ENCODE results near the gene ZNF606. TPM values are rescaled to one million over a fixed set of nuclear protein-coding genes. Genes with fewer than 3 reads are reported as not detected.

Gene ZNF606
- total RNA-seq, 1 donor from 2014 or later: 48.7 TPM

DNA sequence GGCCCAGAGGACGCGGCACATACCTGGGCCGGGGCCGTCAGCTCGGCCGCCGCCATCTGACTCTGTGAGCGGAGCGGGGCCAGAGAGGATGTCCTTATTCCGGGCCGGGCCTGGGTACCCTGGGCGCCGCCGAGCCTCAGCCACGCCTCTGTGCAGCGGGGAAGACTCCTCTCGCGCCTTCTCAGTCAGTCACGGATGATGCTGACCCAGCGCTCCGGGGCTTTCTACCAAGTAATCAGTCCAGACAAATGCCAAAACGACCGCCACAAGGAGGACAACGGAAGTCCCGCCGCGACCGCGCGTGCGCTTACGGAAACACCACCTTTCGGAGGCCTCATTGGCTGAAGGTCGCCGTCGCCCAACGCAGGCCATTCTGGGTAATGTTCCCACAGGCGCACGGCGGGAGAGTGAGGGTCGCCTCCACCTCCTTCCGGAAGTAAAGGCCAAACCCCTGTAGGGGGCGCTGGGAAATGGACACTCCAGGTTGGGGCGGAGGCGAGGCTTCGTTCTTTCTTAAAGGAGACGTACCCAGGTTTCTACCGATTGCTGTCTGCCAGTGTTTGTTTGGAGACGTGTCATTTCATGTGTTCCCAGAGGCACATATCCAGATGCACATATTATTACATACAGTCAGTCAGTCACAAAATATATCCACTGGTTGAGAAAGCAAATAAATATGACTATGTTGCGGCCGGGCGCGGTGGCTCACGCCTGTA is 55.0 kb downstream of the ZNF606 start, which contains the start of gene ZNF256:
TSS of gene ZNF256 (minus strand) at position 288 of the 716 bp plus-strand sequence. CDS start at position 56, 232 bp downstream.
- peak; percentile 99 for DNase-seq (ENCODE audit: low spot score)
- H3K27ac ChIP-seq: no peak within 1 kb of the TSS
- peak within 1 kb of the TSS; percentile 98 for H2AFZ ChIP-seq (replicated peaks)
- peak within 1 kb of the TSS; percentile 98 for H3K4me3 ChIP-seq
- H3K9me3 ChIP-seq (ENCODE audit: low read depth): no peaks in the 10 kb centered on the region
- Mint-ChIP-seq H3K4me1 (peaks cover 8% of the 10 kb centered on the region), H3K9me3 (peaks cover 68% of the 10 kb centered on the region), H3K4me3 (peak within 1 kb of the TSS; percentile 96), H3K27me3 (ENCODE audit: insufficient read depth, low read depth) (peaks cover 6% of the 10 kb centered on the region), H3K36me3 (peaks cover 41% of the 10 kb centered on the region), H3K27ac (peak within 1 kb of the TSS; percentile 90)
- H4K20me1 ChIP-seq (ENCODE audit: low read depth): no peaks in the 10 kb centered on the region
- H3K4me2 ChIP-seq: peak within 1 kb of the TSS; percentile 83
- no peaks in the 10 kb centered on the region for H3K27me3 ChIP-seq
- peaks cover 50% of the 10 kb centered on the region for H3K79me2 ChIP-seq (ENCODE audit: low read depth)
- peaks cover 10% of the 10 kb centered on the region for H3K4me1 ChIP-seq
- no peak for TF ChIP-seq EZH2phosphoT487 (IDR thresholded peaks at IDR 0.05)
- TF ChIP-seq, protein P1, sequence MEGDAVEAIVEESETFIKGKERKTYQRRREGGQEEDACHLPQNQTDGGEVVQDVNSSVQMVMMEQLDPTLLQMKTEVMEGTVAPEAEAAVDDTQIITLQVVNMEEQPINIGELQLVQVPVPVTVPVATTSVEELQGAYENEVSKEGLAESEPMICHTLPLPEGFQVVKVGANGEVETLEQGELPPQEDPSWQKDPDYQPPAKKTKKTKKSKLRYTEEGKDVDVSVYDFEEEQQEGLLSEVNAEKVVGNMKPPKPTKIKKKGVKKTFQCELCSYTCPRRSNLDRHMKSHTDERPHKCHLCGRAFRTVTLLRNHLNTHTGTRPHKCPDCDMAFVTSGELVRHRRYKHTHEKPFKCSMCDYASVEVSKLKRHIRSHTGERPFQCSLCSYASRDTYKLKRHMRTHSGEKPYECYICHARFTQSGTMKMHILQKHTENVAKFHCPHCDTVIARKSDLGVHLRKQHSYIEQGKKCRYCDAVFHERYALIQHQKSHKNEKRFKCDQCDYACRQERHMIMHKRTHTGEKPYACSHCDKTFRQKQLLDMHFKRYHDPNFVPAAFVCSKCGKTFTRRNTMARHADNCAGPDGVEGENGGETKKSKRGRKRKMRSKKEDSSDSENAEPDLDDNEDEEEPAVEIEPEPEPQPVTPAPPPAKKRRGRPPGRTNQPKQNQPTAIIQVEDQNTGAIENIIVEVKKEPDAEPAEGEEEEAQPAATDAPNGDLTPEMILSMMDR (IDR thresholded peaks at IDR 0.05): peak; percentile 70
- TF ChIP-seq EZH2 (IDR thresholded peaks at IDR 0.05): no peak
- no peaks in the 10 kb centered on the region for H3K36me3 ChIP-seq
- H3K9ac ChIP-seq: peak within 1 kb of the TSS; percentile 92
- no peaks in the 10 kb centered on the region for H3F3A ChIP-seq (ENCODE audit: low read depth)

DNA sequence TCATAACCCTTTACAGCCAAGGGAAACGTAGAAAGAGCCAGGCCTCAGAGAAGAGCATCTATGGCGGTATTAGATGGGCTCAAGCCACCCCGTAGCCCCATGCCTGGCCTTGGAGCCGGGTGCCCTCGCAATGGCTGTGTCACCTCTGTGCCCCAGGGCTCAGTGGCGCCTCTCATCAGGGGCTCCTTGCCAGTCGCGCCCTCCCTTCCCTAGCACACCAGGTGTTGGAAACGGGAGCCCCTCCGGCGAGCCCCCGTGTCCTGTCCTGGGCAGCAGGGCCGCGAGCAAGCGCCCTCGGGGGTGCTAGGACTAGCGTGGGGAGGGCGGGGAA is 55.6 kb downstream of the ZNF606 start:
- peaks cover 73% of the 10 kb centered on the region for H3K9me3 Mint-ChIP-seq
- Histone ChIP-seq H3K9ac (peak overlapping the region; percentile 92), H4K20me1 (ENCODE audit: low read depth) (no peaks in the 10 kb centered on the region), H3F3A (ENCODE audit: low read depth) (no peaks in the 10 kb centered on the region), H3K9me3 (ENCODE audit: low read depth) (no peaks in the 10 kb centered on the region), H3K4me2 (peak overlapping the region; percentile 83), H2AFZ (replicated peaks) (peak overlapping the region; percentile 98), H3K27ac (no peak overlapping the region), H3K36me3 (peaks cover 3% of the 10 kb centered on the region), H3K4me1 (peaks cover 10% of the 10 kb centered on the region), H3K27me3 (no peaks in the 10 kb centered on the region), H3K4me3 (peak overlapping the region; percentile 98), H3K79me2 (ENCODE audit: low read depth) (peaks cover 52% of the 10 kb centered on the region)
- no peak for DNase-seq (ENCODE audit: low spot score)
- no peak for TF ChIP-seq EZH2phosphoT487 (IDR thresholded peaks at IDR 0.05)
- peak overlapping the region; percentile 96 for H3K4me3 Mint-ChIP-seq
- no peak overlapping the region for H3K27ac Mint-ChIP-seq
- H3K27me3 Mint-ChIP-seq (ENCODE audit: insufficient read depth, low read depth): peaks cover 6% of the 10 kb centered on the region
- peaks cover 46% of the 10 kb centered on the region for H3K36me3 Mint-ChIP-seq
- H3K4me1 Mint-ChIP-seq: peaks cover 8% of the 10 kb centered on the region

DNA sequence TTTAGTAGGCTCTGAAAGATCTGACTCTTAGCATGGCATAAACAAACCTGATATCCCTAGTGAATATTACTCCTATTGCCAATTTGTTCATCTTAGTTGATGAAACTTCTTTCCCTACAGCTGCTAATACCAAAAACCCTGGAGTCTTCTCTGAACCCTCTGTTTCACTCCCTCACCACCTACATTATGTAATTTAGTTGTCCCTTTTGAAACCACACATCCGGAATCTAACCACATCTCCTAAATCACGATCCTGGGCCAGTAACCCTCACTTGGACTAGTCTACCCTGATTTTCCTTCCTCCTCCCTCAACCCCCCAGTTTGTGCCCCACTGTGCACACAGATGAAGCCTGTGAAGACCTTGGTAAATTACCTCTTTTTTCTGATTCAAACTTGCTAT is 56.3 kb downstream of the ZNF606 start:
- no peak for DNase-seq (ENCODE audit: low spot score)
- Mint-ChIP-seq H3K4me3 (peak overlapping the region; percentile 96), H3K4me1 (peaks cover 8% of the 10 kb centered on the region), H3K27me3 (ENCODE audit: insufficient read depth, low read depth) (peaks cover 6% of the 10 kb centered on the region), H3K9me3 (peaks cover 75% of the 10 kb centered on the region), H3K27ac (no peak overlapping the region), H3K36me3 (peaks cover 54% of the 10 kb centered on the region)
- no peaks in the 10 kb centered on the region for H3K27me3 ChIP-seq
- no peak overlapping the region for H2AFZ ChIP-seq (replicated peaks)
- H3K36me3 ChIP-seq: peaks cover 9% of the 10 kb centered on the region
- H3K9ac ChIP-seq: no peak overlapping the region
- TF ChIP-seq EZH2phosphoT487 (IDR thresholded peaks at IDR 0.05) (no peak), EZH2 (IDR thresholded peaks at IDR 0.05) (no peak)
- TF ChIP-seq, protein P1 (IDR thresholded peaks at IDR 0.05): no peak
- H3K9me3 ChIP-seq (ENCODE audit: low read depth): no peaks in the 10 kb centered on the region
- H3K79me2 ChIP-seq (ENCODE audit: low read depth): peaks cover 52% of the 10 kb centered on the region
- H3K4me2 ChIP-seq: peak overlapping the region; percentile 83
- peaks cover 10% of the 10 kb centered on the region for H3K4me1 ChIP-seq
- H3K27ac ChIP-seq: no peak overlapping the region
- peak overlapping the region; percentile 98 for H3K4me3 ChIP-seq
- H4K20me1 ChIP-seq (ENCODE audit: low read depth): no peaks in the 10 kb centered on the region
- H3F3A ChIP-seq (ENCODE audit: low read depth): no peaks in the 10 kb centered on the region

DNA sequence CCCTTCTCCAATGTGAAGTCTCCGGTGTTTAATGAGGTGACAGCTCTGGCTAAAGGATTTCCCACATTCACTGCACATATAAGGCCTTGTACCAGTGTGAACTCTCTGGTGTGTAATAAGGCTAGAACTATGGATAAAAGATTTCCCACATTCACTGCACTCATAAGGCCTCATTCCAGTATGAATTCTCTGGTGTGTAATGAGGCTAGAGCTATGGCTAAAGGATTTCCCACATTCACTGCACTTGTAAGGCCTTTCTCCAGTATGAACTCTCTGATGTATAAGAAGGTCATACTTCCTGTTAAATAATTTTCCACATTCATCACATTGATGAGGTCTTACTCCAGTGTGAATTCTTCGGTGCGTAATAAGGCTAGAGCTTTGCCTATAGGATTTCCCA is 61.0 kb downstream of the ZNF606 start:
- no peak for DNase-seq (ENCODE audit: low spot score)
- no peak overlapping the region for H3K27ac ChIP-seq
- Mint-ChIP-seq H3K4me1 (peaks cover 5% of the 10 kb centered on the region), H3K9me3 (peaks cover 83% of the 10 kb centered on the region), H3K27me3 (ENCODE audit: insufficient read depth, low read depth) (peaks cover 4% of the 10 kb centered on the region), H3K27ac (no peak overlapping the region), H3K4me3 (no peak overlapping the region), H3K36me3 (peaks cover 73% of the 10 kb centered on the region)
- peaks cover 9% of the 10 kb centered on the region for H3K4me1 ChIP-seq
- no peak overlapping the region for H2AFZ ChIP-seq (replicated peaks)
- no peaks in the 10 kb centered on the region for H4K20me1 ChIP-seq (ENCODE audit: low read depth)
- TF ChIP-seq EZH2phosphoT487 (IDR thresholded peaks at IDR 0.05): no peak
- TF ChIP-seq, protein P1 (IDR thresholded peaks at IDR 0.05): no peak
- no peak for TF ChIP-seq EZH2 (IDR thresholded peaks at IDR 0.05)
- H3F3A ChIP-seq (ENCODE audit: low read depth): peaks cover 7% of the 10 kb centered on the region
- no peak overlapping the region for H3K9ac ChIP-seq
- no peaks in the 10 kb centered on the region for H3K27me3 ChIP-seq
- no peaks in the 10 kb centered on the region for H3K9me3 ChIP-seq (ENCODE audit: low read depth)
- H3K4me2 ChIP-seq: no peak overlapping the region
- no peak overlapping the region for H3K4me3 ChIP-seq
- H3K79me2 ChIP-seq (ENCODE audit: low read depth): peaks cover 45% of the 10 kb centered on the region
- H3K36me3 ChIP-seq: peaks cover 13% of the 10 kb centered on the region
